Gastroesophageal sphincter (tissue), 4 donors: ENCODE data around the gene CCDC167. TPM values are rescaled to one million over a fixed set of nuclear protein-coding genes. Genes with fewer than 3 reads are reported as not detected.
"Not testable (repeated sequence)": the region's sequence is repeated elsewhere in the genome, so short reads cannot be mapped to it uniquely, and the experiment has no call there.

Source experiments
- ATAC-seq: fragments of 150-250 bp; one replicate; pipeline ENCODE4 v1.9.1; 2016; ENCODE audit warnings: mild to moderate bottlenecking, moderate library complexity
- H3K27ac ChIP-seq, 4 donors: fragments of 200-600 bp; sonication (generic) in 3 of 4; 1 replicate in 3 of 4; 2 replicates in 1 of 4; pipeline ENCODE4 v1.5.1; 2016 to 2019
- H3K27me3 ChIP-seq: fragments of 200-600 bp; sonication (generic); one replicate; pipeline ENCODE4 v1.5.1; 2019
- H3K36me3 ChIP-seq, 2 donors: fragments of 200-600 bp; sonication (generic); one replicate each; pipeline ENCODE4 v1.5.1; 2019; ENCODE audit warnings: control low read depth in 1 of 2
- H3K4me1 ChIP-seq, 3 donors: fragments of 200-600 bp; sonication (generic); 1 replicate in 2 of 3; 2 replicates in 1 of 3; pipeline ENCODE4 v1.5.1; 2016 to 2019; ENCODE audit warnings: control low read depth in 2 of 3
- H3K4me3 ChIP-seq, 2 donors: fragments of 200-600 bp; sonication (generic); one replicate each; pipeline ENCODE4 v1.5.1; 2019; ENCODE audit warnings: mild to moderate bottlenecking in 1 of 2, moderate library complexity in 1 of 2
- H3K9me3 ChIP-seq, 3 donors: fragments of 200-600 bp; sonication (generic); one replicate each; pipeline ENCODE4 v1.5.1; 2017 to 2019; ENCODE audit warnings: control low read depth in 2 of 3
- EP300 ChIP-seq: sonication (generic); formaldehyde crosslinking; IDR thresholded peaks from one replicate; pipeline ENCODE4 v1.6.1; 2017; ENCODE audit warnings: antibody characterized with exemption, mild to moderate bottlenecking
- POLR2A ChIP-seq, 2 donors: fragments of 450-650 bp; IDR thresholded peaks; one replicate each; pipeline ENCODE4 v1.6.1; 2017; ENCODE audit warnings: antibody characterized with exemption in 2 of 2, mild to moderate bottlenecking in 2 of 2, moderate library complexity in 1 of 2
- POLR2AphosphoS5 ChIP-seq: sonication (generic); formaldehyde crosslinking; IDR thresholded peaks from one replicate; pipeline ENCODE4 v1.6.1; 2017; ENCODE audit warnings: antibody characterized with exemption
- WGBS, 2 donors: methylation state at CpG; one replicate each; pipeline ENCODE4 v1.1.5; 2018; ENCODE audit warnings: low coverage in 1 of 2; 5-methylcytosine and 5-hydroxymethylcytosine counted together
- total RNA-seq, 4 donors: library from RNA; depleted of rRNA; stranded (reverse); fragments of >200 nt; gene quantifications; one replicate each; pipeline ENCODE4 v1.1.0, GENCODE V29; 2016
- TF ChIP-seq, protein P1 (sequence below), 4 experiments: fragments of 200-600 bp in 2 of 4; fragments of 450-650 bp in 2 of 4; sonication (generic) in 1 of 4; IDR thresholded peaks; one replicate each; pipeline ENCODE4 v1.5.1; 2017 to 2019; ENCODE audit warnings: antibody characterized with exemption in 4 of 4, mild to moderate bottlenecking in 2 of 4, moderate library complexity in 2 of 4

CCDC167 gene
- total RNA-seq, 4 donors from 2014 or later: 10.6 to 16.2 (median 14.3) TPM

DNA sequence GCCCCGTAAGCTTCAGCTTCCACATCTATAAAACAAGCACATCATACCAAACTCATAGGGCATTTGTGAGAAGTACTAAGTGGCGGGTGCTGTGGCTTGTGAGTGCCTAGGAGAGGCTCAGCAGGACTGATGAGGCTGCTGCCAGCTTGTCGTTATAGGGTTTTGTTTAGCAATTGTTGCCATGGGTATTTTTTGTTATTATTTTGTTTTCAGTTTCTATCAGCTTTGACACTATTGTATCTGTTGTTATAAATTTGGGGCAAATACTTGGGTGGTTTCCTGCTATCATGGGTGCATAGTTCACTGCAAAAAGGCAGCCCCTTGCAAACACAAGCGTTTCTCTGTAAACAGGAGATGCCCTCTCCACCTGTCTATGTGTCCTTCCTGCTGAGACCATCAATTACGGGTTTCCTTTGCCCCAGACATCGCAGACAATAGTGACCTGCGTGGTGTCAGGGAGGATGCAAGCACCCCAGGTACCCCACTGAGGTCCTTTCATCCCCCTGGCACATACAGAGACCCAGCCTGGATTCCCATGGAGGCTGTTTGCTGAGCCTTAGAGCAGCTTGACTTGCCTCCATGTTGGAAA lies 3.1 kb upstream of the CCDC167 start:
- H3K27ac ChIP-seq: no peak overlapping the region
- H3K9me3 ChIP-seq: no peaks in the 10 kb centered on the region
- H3K27me3 ChIP-seq: no peaks in the 10 kb centered on the region

GRCh38 chr6:37501632-37502491 lies 2.2 kb upstream of the CCDC167 start:
- TF ChIP-seq EP300: no peak
- no peak for TF ChIP-seq POLR2AphosphoS5
- no peak for TF ChIP-seq POLR2A (IDR thresholded peaks at IDR 0.05)
- TF ChIP-seq, protein P1, sequence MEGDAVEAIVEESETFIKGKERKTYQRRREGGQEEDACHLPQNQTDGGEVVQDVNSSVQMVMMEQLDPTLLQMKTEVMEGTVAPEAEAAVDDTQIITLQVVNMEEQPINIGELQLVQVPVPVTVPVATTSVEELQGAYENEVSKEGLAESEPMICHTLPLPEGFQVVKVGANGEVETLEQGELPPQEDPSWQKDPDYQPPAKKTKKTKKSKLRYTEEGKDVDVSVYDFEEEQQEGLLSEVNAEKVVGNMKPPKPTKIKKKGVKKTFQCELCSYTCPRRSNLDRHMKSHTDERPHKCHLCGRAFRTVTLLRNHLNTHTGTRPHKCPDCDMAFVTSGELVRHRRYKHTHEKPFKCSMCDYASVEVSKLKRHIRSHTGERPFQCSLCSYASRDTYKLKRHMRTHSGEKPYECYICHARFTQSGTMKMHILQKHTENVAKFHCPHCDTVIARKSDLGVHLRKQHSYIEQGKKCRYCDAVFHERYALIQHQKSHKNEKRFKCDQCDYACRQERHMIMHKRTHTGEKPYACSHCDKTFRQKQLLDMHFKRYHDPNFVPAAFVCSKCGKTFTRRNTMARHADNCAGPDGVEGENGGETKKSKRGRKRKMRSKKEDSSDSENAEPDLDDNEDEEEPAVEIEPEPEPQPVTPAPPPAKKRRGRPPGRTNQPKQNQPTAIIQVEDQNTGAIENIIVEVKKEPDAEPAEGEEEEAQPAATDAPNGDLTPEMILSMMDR (IDR thresholded peaks at IDR 0.05): no peak
- ATAC-seq: no peak
- Histone ChIP-seq H3K4me3 (no peak overlapping the region), H3K27ac (no peak overlapping the region), H3K27me3 (no peaks in the 10 kb centered on the region), H3K9me3 (no peaks in the 10 kb centered on the region), H3K4me1 (peaks cover 0 to 15% (median 5%) of the 10 kb centered on the region in 3 donors), H3K36me3 (no peaks in the 10 kb centered on the region)
- WGBS, 2 donors: 63 to 73% methylated on average over 8 to 10 of the region's 10 CpGs

More for the DNA sequence above, 3.1 kb upstream of the CCDC167 start:
- no peak for ATAC-seq
- peaks cover 0 to 15% (median 5%) of the 10 kb centered on the region in 3 donors for H3K4me1 ChIP-seq
- TF ChIP-seq POLR2A (IDR thresholded peaks at IDR 0.05): no peak
- TF ChIP-seq EP300: no peak
- TF ChIP-seq, protein P1 (IDR thresholded peaks at IDR 0.05): no peak
- TF ChIP-seq POLR2AphosphoS5: no peak
- WGBS, 2 donors: 52 to 72% methylated on average over 3 to 5 of the region's 7 CpGs
- no peaks in the 10 kb centered on the region for H3K36me3 ChIP-seq
- H3K4me3 ChIP-seq: no peak overlapping the region

- H3K36me3 ChIP-seq, H3K9me3 ChIP-seq, H3K27ac ChIP-seq, ATAC-seq, H3K27me3 ChIP-seq, H3K4me3 ChIP-seq: not testable (repeated sequence)
- H3K4me1 ChIP-seq: peaks cover 0 to 15% (median 5%) of the 10 kb centered on the region in 3 donors
- WGBS, 2 donors: 100% methylated on average over 3 of the region's 6 CpGs; no CpG with 5 or more reads in 1 of the 2 donors
Observed at GRCh38 chr6:37500904-37501303, 1.2 kb upstream of the CCDC167 start.

DNA sequence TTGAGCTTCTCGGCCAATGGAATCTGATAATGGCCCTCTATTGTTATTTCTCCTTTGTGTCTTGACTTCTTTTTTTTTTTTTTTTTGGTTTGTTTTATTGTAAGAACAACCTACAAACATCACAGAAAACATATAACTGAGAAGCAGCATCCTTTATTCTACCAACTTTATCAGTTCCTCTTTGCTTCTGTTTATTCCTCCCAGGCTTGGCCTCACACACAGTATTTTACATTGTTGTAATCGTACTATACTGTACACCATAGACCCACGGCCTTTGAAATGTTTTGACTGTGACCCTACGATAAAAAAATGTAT lies 558 bp upstream of the CCDC167 start:
- 0 to 66% methylated on average over 1 to 4 of the region's 4 CpGs for WGBS, 2 donors
- ATAC-seq: no peak
- no peaks in the 10 kb centered on the region for H3K36me3 ChIP-seq
- H3K27me3 ChIP-seq: no peaks in the 10 kb centered on the region
- no peaks in the 10 kb centered on the region for H3K9me3 ChIP-seq
- TF ChIP-seq, protein P1 (IDR thresholded peaks at IDR 0.05): no peak
- TF ChIP-seq EP300: no peak
- TF ChIP-seq POLR2A (IDR thresholded peaks at IDR 0.05): no peak
- TF ChIP-seq POLR2AphosphoS5: no peak
- H3K27ac ChIP-seq: no peak overlapping the region
- peak overlapping the region in 1 of 2 donors; percentile 71 for H3K4me3 ChIP-seq
- peaks cover 0 to 15% (median 5%) of the 10 kb centered on the region in 3 donors for H3K4me1 ChIP-seq

GRCh38 chr6:37496951-37497885 lies 2.5 kb downstream of the CCDC167 start:
- Histone ChIP-seq H3K27me3 (no peaks in the 10 kb centered on the region), H3K9me3 (no peaks in the 10 kb centered on the region), H3K36me3 (no peaks in the 10 kb centered on the region), H3K4me1 (peaks cover 0 to 31% (median 5%) of the 10 kb centered on the region in 3 donors), H3K27ac (no peak overlapping the region), H3K4me3 (no peak overlapping the region)
- ATAC-seq: no peak
- TF ChIP-seq POLR2A (IDR thresholded peaks at IDR 0.05) (no peak), EP300 (no peak), POLR2AphosphoS5 (no peak)
- TF ChIP-seq, protein P1 (IDR thresholded peaks at IDR 0.05): no peak
- WGBS, 2 donors: 78 to 89% methylated on average over 4 to 7 of the region's 13 CpGs
